A673 (cell line): ENCODE results near the gene NTN3.

Source experiments
- CTCF ChIP-seq: fragments of 300-800, 200-600 bp; sonication (generic); conservative IDR thresholded peaks from 2 replicates; pipeline ENCODE4 v1.5.1; 2017; ENCODE audit warnings: low read depth, mild to moderate bottlenecking, antibody characterized with exemption, low read length, moderate library complexity, mixed read lengths
- EZH2 ChIP-seq: fragments of 200-600 bp; sonication (generic); IDR thresholded peaks from 2 replicates; pipeline ENCODE4 v1.6.1; 2017; ENCODE audit warnings: borderline replicate concordance, low read depth, mild to moderate bottlenecking, mixed read lengths, antibody characterized with exemption, low read length; ENCODE audit not compliant: poor library complexity, severe bottlenecking

GRCh38 chr16:2476345-2476720 lies 5.2 kb downstream of the NTN3 start:
- no peak for TF ChIP-seq CTCF
- TF ChIP-seq EZH2, result no peak
